H1 (cell line): ENCODE results near the gene NOVA1. TPM values are rescaled to one million over a fixed set of nuclear protein-coding genes. Genes with fewer than 3 reads are reported as not detected.

Source experiments
- CTCF ChIA-PET: fragments of 300-600 bp; sonication (Branson Sonifier 250); formaldehyde crosslinking; loops from one replicate; lab custom pipeline; 2021; ENCODE audit not compliant: partially characterized antibody; lab: Charles Lee
- POLR2A ChIA-PET: fragments of 300-600 bp; sonication (Branson Sonifier 250); formaldehyde crosslinking; loops from one replicate; lab custom pipeline; 2021; ENCODE audit warnings: inconsistent platforms; ENCODE audit not compliant: partially characterized antibody; lab: Charles Lee
- DNase-seq, 2 experiments: peaks; one replicate each; pipeline versions ENCODE4 v3.0.0 to v3.0.0-alpha.2; 2010 to 2022; ENCODE audit warnings: low spot score in 2 of 2, low read depth in 1 of 2, mixed read lengths in 1 of 2
- FAIRE-seq: peaks from 2 replicates; lab custom pipeline; 2011; peaks lifted over from hg19 to GRCh38; lab: Jason Lieb, UNC
- H2AFZ ChIP-seq: 2 replicates; pipeline ENCODE4 v1.8.1; 2012; ENCODE audit warnings: low read length, inconsistent platforms
- H2AK5ac ChIP-seq: 2 replicates; pipeline ENCODE4 v1.6.1; 2013; ENCODE audit warnings: low read depth, low read length
- H2BK120ac ChIP-seq: replicated peaks from 2 replicates; pipeline ENCODE3; 2013; ENCODE audit warnings: low read depth, low read length, inconsistent platforms
- H2BK12ac ChIP-seq: 2 replicates; pipeline ENCODE4 v1.6.1; 2013; ENCODE audit warnings: low read depth, low read length
- H2BK15ac ChIP-seq: 2 replicates; pipeline ENCODE4 v1.6.1; 2013; ENCODE audit warnings: low read length
- H2BK20ac ChIP-seq: 2 replicates; pipeline ENCODE4 v1.6.1; 2013; ENCODE audit warnings: low read length
- H2BK5ac ChIP-seq: 2 replicates; pipeline ENCODE4 v1.6.1; 2013; ENCODE audit warnings: low read depth, low read length
- H3K14ac ChIP-seq: 2 replicates; pipeline ENCODE4 v1.6.1; 2013; ENCODE audit warnings: inconsistent platforms; ENCODE audit not compliant: insufficient read length
- H3K18ac ChIP-seq: 2 replicates; pipeline ENCODE4 v1.6.1; 2013; ENCODE audit warnings: low read length; ENCODE audit errors: extremely low read depth
- H3K23ac ChIP-seq: 2 replicates; pipeline ENCODE4 v1.6.1; 2013; ENCODE audit warnings: inconsistent platforms; ENCODE audit not compliant: insufficient read length
- H3K23me2 ChIP-seq: 2 replicates; pipeline ENCODE4 v1.6.1; 2013; ENCODE audit warnings: low read depth, low read length
- H3K27ac ChIP-seq: 2 replicates; pipeline ENCODE4 v1.6.1; 2011; ENCODE audit warnings: low read depth, low read length, inconsistent platforms
- H3K27me3 ChIP-seq, 4 experiments: replicated peaks in 1 of 4; 1 replicate in 1 of 4; 2 replicates in 3 of 4; pipeline versions ENCODE4 v1.6.1 to v1.8.1; 2011 to 2013; ENCODE audit warnings: low read length in 3 of 4, mild to moderate bottlenecking in 3 of 4, inconsistent platforms in 2 of 4, mixed read lengths in 2 of 4, moderate library complexity in 1 of 4; ENCODE audit not compliant: control insufficient read depth in 3 of 4, insufficient read depth in 3 of 4; ENCODE audit errors: extremely low read depth in 1 of 4
- H3K36me3 ChIP-seq, 4 experiments: 2 replicates each; pipeline versions ENCODE4 v1.6.1 to v1.8.1; 2011 to 2013; ENCODE audit warnings: mild to moderate bottlenecking in 4 of 4, low read length in 3 of 4, moderate library complexity in 2 of 4, control low read depth in 1 of 4, inconsistent platforms in 1 of 4; ENCODE audit not compliant: insufficient read depth in 4 of 4, control insufficient read depth in 2 of 4
- H3K4ac ChIP-seq: replicated peaks from 2 replicates; pipeline ENCODE3; 2013; ENCODE audit warnings: low read length, low read depth, mixed read lengths, inconsistent platforms; ENCODE audit not compliant: insufficient read length
- H3K4me1 ChIP-seq, 4 experiments: replicated peaks in 1 of 4; 1 replicate in 1 of 4; 2 replicates in 3 of 4; pipeline versions ENCODE4 v1.6.1 to v1.8.1; 2011 to 2013; ENCODE audit warnings: low read length in 3 of 4, inconsistent platforms in 2 of 4, mixed read lengths in 1 of 4; ENCODE audit not compliant: insufficient read depth in 4 of 4, control insufficient read depth in 3 of 4
- H3K4me2 ChIP-seq, 2 experiments: 2 replicates each; pipeline versions ENCODE4 v1.6.1 to v1.8.1; 2011 to 2013; ENCODE audit warnings: low read depth in 2 of 2, low read length in 2 of 2, control low read depth in 1 of 2, inconsistent platforms in 1 of 2, mild to moderate bottlenecking in 1 of 2; ENCODE audit not compliant: insufficient read depth in 1 of 2
- H3K4me3 ChIP-seq, 4 experiments: fragments of 200-600, 300-600 bp in 1 of 4; sonication (generic), shearing (Covaris generic), sonication (Bioruptor Twin) in 1 of 4; 2 replicates each; pipeline versions ENCODE4 v1.5.1 to v1.8.1; 2011 to 2016; ENCODE audit warnings: low read length in 4 of 4, low read depth in 3 of 4, control low read depth in 2 of 4, inconsistent platforms in 2 of 4, mild to moderate bottlenecking in 2 of 4, mixed read lengths in 1 of 4, moderate library complexity in 1 of 4; ENCODE audit not compliant: insufficient read depth in 2 of 4; ENCODE audit errors: extremely low read depth in 1 of 4
- H3K56ac ChIP-seq: replicated peaks from 2 replicates; pipeline ENCODE3; 2013; ENCODE audit warnings: low read depth, mild to moderate bottlenecking, mixed read lengths, low read length, inconsistent platforms; ENCODE audit not compliant: insufficient read length
- H3K79me1 ChIP-seq: 2 replicates; pipeline ENCODE4 v1.6.1; 2013; ENCODE audit warnings: low read depth, low read length, control low read depth
- H3K79me2 ChIP-seq, 2 experiments: 2 replicates each; pipeline versions ENCODE4 v1.6.1 to v1.8.1; 2012 to 2013; ENCODE audit warnings: low read length in 2 of 2, mild to moderate bottlenecking in 2 of 2, inconsistent platforms in 1 of 2; ENCODE audit not compliant: insufficient read depth in 2 of 2, control insufficient read depth in 1 of 2
- H3K9ac ChIP-seq, 4 experiments: replicated peaks in 1 of 4; 1 replicate in 1 of 4; 2 replicates in 3 of 4; pipeline versions ENCODE4 v1.6.1 to v1.8.1; 2011 to 2013; ENCODE audit warnings: low read depth in 3 of 4, low read length in 3 of 4, control low read depth in 2 of 4, mild to moderate bottlenecking in 2 of 4, moderate library complexity in 2 of 4, inconsistent platforms in 1 of 4; ENCODE audit errors: extremely low read depth in 1 of 4
- H3K9me3 ChIP-seq, 2 experiments: 2 replicates each; pipeline versions ENCODE4 v1.6.1 to v1.8.1; 2012 to 2013; ENCODE audit warnings: mild to moderate bottlenecking in 2 of 2, moderate library complexity in 2 of 2, control low read depth in 1 of 2, inconsistent platforms in 1 of 2, low read depth in 1 of 2, low read length in 1 of 2, mixed read lengths in 1 of 2; ENCODE audit not compliant: insufficient read depth in 2 of 2
- H4K20me1 ChIP-seq, 2 experiments: replicated peaks in 1 of 2; 2 replicates each; pipeline versions ENCODE3 to v1.8.1; 2011 to 2013; ENCODE audit warnings: inconsistent platforms in 2 of 2, low read length in 2 of 2, mild to moderate bottlenecking in 1 of 2; ENCODE audit not compliant: insufficient read depth in 2 of 2, control insufficient read depth in 1 of 2
- H4K5ac ChIP-seq: 2 replicates; pipeline ENCODE4 v1.6.1; 2013; ENCODE audit warnings: low read length, low read depth, mixed read lengths, inconsistent platforms; ENCODE audit not compliant: insufficient read length
- H4K8ac ChIP-seq: 2 replicates; pipeline ENCODE4 v1.8.0; 2013; ENCODE audit warnings: mild to moderate bottlenecking, moderate library complexity, low read length, inconsistent platforms; ENCODE audit not compliant: insufficient read depth; ENCODE audit errors: extremely low read depth
- H4K91ac ChIP-seq: replicated peaks from 2 replicates; pipeline ENCODE3; 2013; ENCODE audit warnings: low read length, mixed read lengths, inconsistent platforms; ENCODE audit not compliant: insufficient read length
- ASH2L ChIP-seq: fragments of 200-600, 300-600 bp; sonication (generic); IDR thresholded peaks from one replicate; pipeline ENCODE4 v1.7.1; 2017; ENCODE audit warnings: low read length
- BACH1 ChIP-seq: IDR thresholded peaks from 2 replicates; pipeline ENCODE4 v1.6.1; 2012; ENCODE audit warnings: low read length, improper control_type of control experiment
- CHD1 ChIP-seq: IDR thresholded peaks from 2 replicates; pipeline ENCODE4 v1.6.1; 2012; ENCODE audit warnings: low read depth, low read length, improper control_type of control experiment
- GTF2F1 ChIP-seq: IDR thresholded peaks from 2 replicates; pipeline ENCODE4 v1.6.1; 2012; ENCODE audit warnings: low read depth, low read length, improper control_type of control experiment, borderline replicate concordance
- HDAC6 ChIP-seq: IDR thresholded peaks from one replicate; pipeline ENCODE4 v1.7.1; 2012; ENCODE audit warnings: low read depth, mild to moderate bottlenecking, inconsistent platforms, low read length, moderate library complexity
- JUND ChIP-seq: IDR thresholded peaks from 2 replicates; pipeline ENCODE4 v1.6.1; 2011; ENCODE audit warnings: mild to moderate bottlenecking, improper control_type of control experiment, low read length
- KDM1A ChIP-seq: fragments of 200-600, 300-600 bp; sonication (generic); IDR thresholded peaks from 2 replicates; pipeline ENCODE4 v1.7.1; 2016; ENCODE audit warnings: mild to moderate bottlenecking, low read length, borderline replicate concordance
- NRF1 ChIP-seq: IDR thresholded peaks from 2 replicates; pipeline ENCODE4 v1.6.1; 2011; ENCODE audit warnings: mild to moderate bottlenecking, low read depth, low read length, improper control_type of control experiment
- POLR2A ChIP-seq, 2 experiments: IDR thresholded peaks; 1 replicate in 1 of 2; 2 replicates in 1 of 2; pipeline ENCODE4 v1.6.1; 2011; ENCODE audit warnings: low read depth in 2 of 2, low read length in 2 of 2, mild to moderate bottlenecking in 2 of 2; ENCODE audit errors: control extremely low read depth in 1 of 2
- RBBP5 ChIP-seq: IDR thresholded peaks from 2 replicates; pipeline ENCODE4 v1.7.1; 2012; ENCODE audit warnings: low read depth, mild to moderate bottlenecking, inconsistent platforms, low read length, moderate library complexity, borderline replicate concordance
- SAP30 ChIP-seq: fragments of 300-600 bp; sonication (generic); IDR thresholded peaks from 2 replicates; pipeline ENCODE4 v1.7.1; 2012; ENCODE audit warnings: low read length, moderate library complexity, mild to moderate bottlenecking, inconsistent platforms; ENCODE audit not compliant: insufficient read depth, insufficient replicate concordance
- SP2 ChIP-seq: IDR thresholded peaks from 2 replicates; pipeline ENCODE4 v1.6.1; 2012; ENCODE audit warnings: mild to moderate bottlenecking, low read length, inconsistent platforms
- WGBS, 2 experiments: shearing (Covaris generic) in 1 of 2; methylation state at CpG; one replicate each; pipeline versions ENCODE4 v1.1.6 to v1.1.7; 2013 to 2015; ENCODE audit warnings: low lambda C conversion rate in 2 of 2, mixed read lengths in 2 of 2, inconsistent platforms in 1 of 2, low coverage in 1 of 2, missing lambda C conversion rate in 1 of 2; ENCODE audit not compliant: insufficient replicate concordance in 2 of 2, insufficient coverage in 1 of 2, insufficient read length in 1 of 2; ENCODE audit errors: extremely low coverage in 1 of 2, missing lambda C conversion rate in 1 of 2; 5-methylcytosine and 5-hydroxymethylcytosine counted together
- polyA plus RNA-seq, 7 experiments: library from polyadenylated mRNA; depleted of rRNA in 3 of 7; stranded (reverse) in 5 of 7; unstranded in 2 of 7; fragments of >200 nt in 5 of 7; fragments of 200-250 nt in 2 of 7; gene quantifications; 1 replicate in 5 of 7; 2 replicates in 1 of 7; 4 replicates in 1 of 7; pipeline versions ENCODE4 v1.2.1 to v1.2.3, GENCODE V29; 2011 to 2013; ENCODE audit warnings: missing spikeins in 2 of 7, mixed read lengths in 2 of 7
- total RNA-seq: library from RNA; stranded (reverse); fragmentation: NEBNext Ultra II Directional; extraction: Animal tissue kit (Norgen Biotek cat#: 25700); gene quantifications from 2 replicates; pipeline ENCODE4 v1.2.1, GENCODE V29; 2021
- TF ChIP-seq, protein P1 (sequence below): IDR thresholded peaks from 2 replicates; pipeline ENCODE4 v1.6.1; 2011; ENCODE audit warnings: low read length, improper control_type of control experiment
- TF ChIP-seq, protein P2 (sequence below): IDR thresholded peaks from 2 replicates; pipeline ENCODE4 v1.6.1; 2012; ENCODE audit warnings: inconsistent platforms

The NOVA1 gene
- total and polyA plus RNA-seq, 2 of the 8 experiments (the other 6 are each of a cell fraction or from before 2014, with no cell fraction given), result 6.8 to 12.7 TPM

DNA sequence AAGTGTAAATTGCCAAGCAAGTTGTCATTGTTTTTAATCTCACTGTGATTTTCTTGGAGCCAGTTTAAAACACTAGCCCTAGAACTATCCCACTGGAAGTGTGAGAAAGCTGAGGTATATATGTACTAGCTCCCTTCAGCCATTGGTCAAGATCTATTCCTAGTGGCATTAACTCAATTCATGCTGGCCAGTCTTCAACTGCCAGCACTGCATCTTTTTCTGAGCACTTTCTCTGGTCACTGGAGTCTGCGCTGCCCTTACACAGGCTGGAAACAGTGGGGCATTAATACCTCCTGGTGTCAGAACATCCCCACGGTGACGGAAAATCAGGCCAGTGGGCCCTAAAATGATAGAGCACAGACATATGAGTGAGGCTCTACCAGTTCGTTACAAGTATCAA lies 4.0 kb upstream of the NOVA1 start:
- no peak overlapping the region for H3K9ac ChIP-seq
- H4K91ac ChIP-seq, result no peak overlapping the region
- H2BK12ac ChIP-seq, result no peak overlapping the region
- no peak overlapping the region for H3K4me2 ChIP-seq
- no peak overlapping the region for H3K18ac ChIP-seq
- ChIA-PET CTCF (no interaction called here), POLR2A (no interaction called here)
- H2BK20ac ChIP-seq, result no peak overlapping the region
- DNase-seq, result no peak
- H3K9me3 ChIP-seq, result no peaks in the 10 kb centered on the region
- no peaks in the 10 kb centered on the region for H3K79me1 ChIP-seq
- H3K4me3 ChIP-seq, result no peak overlapping the region
- no peak overlapping the region for H2BK5ac ChIP-seq
- H2BK120ac ChIP-seq, result no peak overlapping the region
- no peak overlapping the region for H3K4ac ChIP-seq
- no peak overlapping the region for H3K14ac ChIP-seq
- no peak overlapping the region for H4K8ac ChIP-seq
- H3K23ac ChIP-seq, result no peak overlapping the region
- no peak overlapping the region for H3K27ac ChIP-seq
- peaks cover 4% of the 10 kb centered on the region; the same call in 1 of the 2 replicates for H3K23me2 ChIP-seq
- no peak overlapping the region for H2AFZ ChIP-seq
- FAIRE-seq, result no peak
- H4K5ac ChIP-seq, result no peak overlapping the region
- H3K36me3 ChIP-seq, result no peaks in the 10 kb centered on the region
- no peaks in the 10 kb centered on the region for H3K4me1 ChIP-seq
- H4K20me1 ChIP-seq, result no peaks in the 10 kb centered on the region
- 65% methylated on average over 4 of the region's 4 CpGs; no CpG with 5 or more reads in 1 of the 2 experiments for WGBS, 2 experiments
- no peak overlapping the region for H3K56ac ChIP-seq
- no peaks in the 10 kb centered on the region for H3K79me2 ChIP-seq
- H2AK5ac ChIP-seq, result no peak overlapping the region
- no peaks in the 10 kb centered on the region for H3K27me3 ChIP-seq
- H2BK15ac ChIP-seq, result no peak overlapping the region
- TF ChIP-seq KDM1A (no peak), ASH2L (no peak), GTF2F1 (no peak), CHD1 (no peak), BACH1 (no peak), NRF1 (no peak), SP2 (no peak), POLR2A (IDR thresholded peaks at IDR 0.05; ENCODE audit: control extremely low read depth in 1 of 2, low read depth in 2 of 2, low read length in 2 of 2) (no peak), SAP30 (no peak), HDAC6 (no peak), JUND (no peak), RBBP5 (no peak)
- TF ChIP-seq, protein P1, sequence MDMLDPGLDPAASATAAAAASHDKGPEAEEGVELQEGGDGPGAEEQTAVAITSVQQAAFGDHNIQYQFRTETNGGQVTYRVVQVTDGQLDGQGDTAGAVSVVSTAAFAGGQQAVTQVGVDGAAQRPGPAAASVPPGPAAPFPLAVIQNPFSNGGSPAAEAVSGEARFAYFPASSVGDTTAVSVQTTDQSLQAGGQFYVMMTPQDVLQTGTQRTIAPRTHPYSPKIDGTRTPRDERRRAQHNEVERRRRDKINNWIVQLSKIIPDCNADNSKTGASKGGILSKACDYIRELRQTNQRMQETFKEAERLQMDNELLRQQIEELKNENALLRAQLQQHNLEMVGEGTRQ, result no peak
- TF ChIP-seq, protein P2, sequence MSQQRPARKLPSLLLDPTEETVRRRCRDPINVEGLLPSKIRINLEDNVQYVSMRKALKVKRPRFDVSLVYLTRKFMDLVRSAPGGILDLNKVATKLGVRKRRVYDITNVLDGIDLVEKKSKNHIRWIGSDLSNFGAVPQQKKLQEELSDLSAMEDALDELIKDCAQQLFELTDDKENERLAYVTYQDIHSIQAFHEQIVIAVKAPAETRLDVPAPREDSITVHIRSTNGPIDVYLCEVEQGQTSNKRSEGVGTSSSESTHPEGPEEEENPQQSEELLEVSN, result no peak
